K562 (cell line): ENCODE measurements around the gene LTA. TPM values are rescaled to one million over a fixed set of nuclear protein-coding genes. Genes with fewer than 3 reads are reported as not detected.

Source experiments
- BHLHE40 ChIP-seq: IDR thresholded peaks from 2 replicates; pipeline ENCODE4 v1.6.1; 2011; ENCODE audit warnings: low read length, improper control_type of control experiment
- C11orf30 ChIP-seq: fragments of 450-650 bp; IDR thresholded peaks from 2 replicates; pipeline ENCODE4 v1.6.1; 2016; ENCODE audit warnings: low read depth, mild to moderate bottlenecking
- CHD2 ChIP-seq: IDR thresholded peaks from 2 replicates; pipeline ENCODE4 v1.6.1; 2011; ENCODE audit warnings: low read depth, low read length
- FOXJ3 ChIP-seq: sonication (generic); formaldehyde crosslinking; IDR thresholded peaks from 2 replicates; pipeline ENCODE4 v1.4.0; 2020; ENCODE audit warnings: mild to moderate bottlenecking, missing genetic modification reagents
- FOXP1 ChIP-seq: sonication (generic); formaldehyde crosslinking; IDR thresholded peaks from 2 replicates; pipeline ENCODE4 v1.8.0; 2022; ENCODE audit warnings: mild to moderate bottlenecking, missing genetic modification reagents
- GTF2E2 ChIP-seq: fragments of 200-800 bp; sonication (Bioruptor generic); IDR thresholded peaks from 2 replicates; pipeline ENCODE4 v1.6.1; 2016; ENCODE audit warnings: missing genetic modification characterization, missing compliant biosample characterization
- HDAC1 ChIP-seq, 2 experiments: fragments of 450-650 bp; IDR thresholded peaks; 2 replicates each; pipeline ENCODE4 v1.6.1; 2016 to 2017; ENCODE audit warnings: inconsistent platforms in 1 of 2, mild to moderate bottlenecking in 1 of 2, moderate library complexity in 1 of 2
- HDAC6 ChIP-seq: IDR thresholded peaks from 2 replicates; pipeline ENCODE4 v1.6.1; 2012; ENCODE audit warnings: low read depth, mild to moderate bottlenecking, control low read depth, inconsistent platforms, low read length, moderate library complexity
- KAT7 ChIP-seq: sonication (generic); formaldehyde crosslinking; IDR thresholded peaks from 2 replicates; pipeline ENCODE4 v1.8.0; 2022; ENCODE audit warnings: missing genetic modification reagents, mild to moderate bottlenecking, borderline replicate concordance
- KDM1A ChIP-seq, 2 experiments: fragments of 450-650 bp; IDR thresholded peaks; 2 replicates each; pipeline ENCODE4 v1.6.1; 2016; ENCODE audit warnings: mild to moderate bottlenecking in 2 of 2
- NR2C1 ChIP-seq, 2 experiments: fragments of 450-650 bp; IDR thresholded peaks; 2 replicates each; pipeline ENCODE4 v1.6.1; 2017; ENCODE audit warnings: mild to moderate bottlenecking in 2 of 2, antibody characterized with exemption in 1 of 2, inconsistent platforms in 1 of 2, missing compliant biosample characterization in 1 of 2, missing genetic modification characterization in 1 of 2
- PHB ChIP-seq: fragments of 250-450 bp; sonication (Bioruptor Pico); IDR thresholded peaks from 2 replicates; pipeline ENCODE4 v1.5.0; 2021
- SMARCB1 ChIP-seq: IDR thresholded peaks from 2 replicates; pipeline ENCODE4 v1.6.1; 2011; ENCODE audit warnings: improper control_type of control experiment, low read depth; ENCODE audit not compliant: insufficient read length
- ZNF174 ChIP-seq: fragments of 250-450 bp; sonication (Bioruptor Pico); IDR thresholded peaks from 2 replicates; pipeline ENCODE4 v1.4.0; 2020; ENCODE audit warnings: mild to moderate bottlenecking
- polyA plus RNA-seq, 8 experiments: library from polyadenylated mRNA; depleted of rRNA in 4 of 8; stranded (reverse) in 5 of 8; unstranded in 3 of 8; fragments of >200 nt; fragmentation: Nextera tagmentation in 2 of 8; fragmentation: Illumina TruSeq in 1 of 8; extraction: Ambion mirVana in 2 of 8; extraction: Trizol in 1 of 8; gene quantifications; 2 replicates each; pipeline versions ENCODE4 v1.2.1 to v1.2.3, GENCODE V29; 2011 to 2014; ENCODE audit warnings: inconsistent platforms in 1 of 8, missing spikeins in 1 of 8
- total RNA-seq, 7 experiments: library from RNA; depleted of rRNA in 6 of 7; stranded (reverse); fragments of >200 nt in 6 of 7; fragmentation: Illumina TruSeq in 2 of 7; extraction: Trizol in 2 of 7; gene quantifications; 2 replicates each; pipeline versions ENCODE4 v1.2.1 to v1.2.3, GENCODE V29; 2011 to 2021; ENCODE audit warnings: low replicate concordance in 1 of 7
- TF ChIP-seq, protein P1 (sequence below): fragments of 450-650 bp; IDR thresholded peaks from 2 replicates; pipeline ENCODE4 v1.6.1; 2014; ENCODE audit warnings: low read depth, mild to moderate bottlenecking, moderate library complexity, borderline replicate concordance
- TF ChIP-seq, protein P2 (sequence below), 2 experiments: fragments of 450-650 bp in 1 of 2; sonication (generic) in 1 of 2; formaldehyde crosslinking in 1 of 2; IDR thresholded peaks; 2 replicates each; pipeline versions ENCODE4 v1.7.1 to v1.9.0; 2016 to 2022; ENCODE audit warnings: inconsistent platforms in 1 of 2, mild to moderate bottlenecking in 1 of 2, missing genetic modification reagents in 1 of 2
- TF ChIP-seq, protein P3 (sequence below): fragments of 250-450 bp; sonication (Bioruptor Pico); IDR thresholded peaks from 2 replicates; pipeline ENCODE4 v1.5.0; 2021

The LTA gene
- total and polyA plus RNA-seq, 9 of the 15 experiments (the other 6 are each of a cell fraction or from before 2014, with no cell fraction given) = 0.80 TPM; not detected in 8

DNA sequence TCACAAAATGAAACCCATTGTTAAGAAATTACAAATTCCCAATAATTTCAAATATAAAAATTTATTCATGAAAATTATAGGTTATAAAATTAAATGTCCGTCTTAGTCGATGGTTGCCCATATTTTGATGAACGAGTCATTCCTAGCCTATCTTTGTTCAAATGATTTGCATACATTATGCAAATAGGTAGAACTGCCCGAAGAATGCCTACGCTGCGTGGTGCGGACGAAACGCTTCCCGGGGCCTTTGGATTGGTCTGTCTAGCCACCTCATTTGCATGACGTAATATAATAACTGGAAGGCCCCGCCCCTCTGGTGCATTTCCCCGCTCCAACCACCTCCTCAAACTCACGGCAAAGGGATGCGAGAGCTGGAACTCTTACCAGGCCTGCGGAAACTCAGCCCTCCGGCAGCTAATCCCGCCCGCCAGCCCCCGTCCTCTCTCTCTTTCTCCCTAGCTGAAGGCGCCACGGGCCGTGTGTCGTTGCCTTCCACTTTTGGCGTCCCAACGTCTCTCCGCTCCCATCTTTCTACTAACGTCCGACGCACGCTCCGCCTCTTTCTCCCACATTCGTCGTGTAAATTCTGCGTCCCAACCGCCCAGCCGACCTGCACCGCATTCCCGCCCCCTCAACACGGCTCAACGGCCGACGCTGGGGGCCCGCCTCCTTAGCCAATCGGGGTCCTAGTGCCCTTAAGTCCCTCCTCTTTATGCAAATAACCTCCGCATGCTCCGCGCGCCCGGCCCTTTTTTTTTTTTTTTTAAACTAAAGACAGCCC lies 47.9 kb downstream of the LTA start (continued):
- TF ChIP-seq, protein P1, sequence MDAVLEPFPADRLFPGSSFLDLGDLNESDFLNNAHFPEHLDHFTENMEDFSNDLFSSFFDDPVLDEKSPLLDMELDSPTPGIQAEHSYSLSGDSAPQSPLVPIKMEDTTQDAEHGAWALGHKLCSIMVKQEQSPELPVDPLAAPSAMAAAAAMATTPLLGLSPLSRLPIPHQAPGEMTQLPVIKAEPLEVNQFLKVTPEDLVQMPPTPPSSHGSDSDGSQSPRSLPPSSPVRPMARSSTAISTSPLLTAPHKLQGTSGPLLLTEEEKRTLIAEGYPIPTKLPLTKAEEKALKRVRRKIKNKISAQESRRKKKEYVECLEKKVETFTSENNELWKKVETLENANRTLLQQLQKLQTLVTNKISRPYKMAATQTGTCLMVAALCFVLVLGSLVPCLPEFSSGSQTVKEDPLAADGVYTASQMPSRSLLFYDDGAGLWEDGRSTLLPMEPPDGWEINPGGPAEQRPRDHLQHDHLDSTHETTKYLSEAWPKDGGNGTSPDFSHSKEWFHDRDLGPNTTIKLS = peak; percentile 62; the same call in 1 of the 2 replicates
- TF ChIP-seq, protein P2, sequence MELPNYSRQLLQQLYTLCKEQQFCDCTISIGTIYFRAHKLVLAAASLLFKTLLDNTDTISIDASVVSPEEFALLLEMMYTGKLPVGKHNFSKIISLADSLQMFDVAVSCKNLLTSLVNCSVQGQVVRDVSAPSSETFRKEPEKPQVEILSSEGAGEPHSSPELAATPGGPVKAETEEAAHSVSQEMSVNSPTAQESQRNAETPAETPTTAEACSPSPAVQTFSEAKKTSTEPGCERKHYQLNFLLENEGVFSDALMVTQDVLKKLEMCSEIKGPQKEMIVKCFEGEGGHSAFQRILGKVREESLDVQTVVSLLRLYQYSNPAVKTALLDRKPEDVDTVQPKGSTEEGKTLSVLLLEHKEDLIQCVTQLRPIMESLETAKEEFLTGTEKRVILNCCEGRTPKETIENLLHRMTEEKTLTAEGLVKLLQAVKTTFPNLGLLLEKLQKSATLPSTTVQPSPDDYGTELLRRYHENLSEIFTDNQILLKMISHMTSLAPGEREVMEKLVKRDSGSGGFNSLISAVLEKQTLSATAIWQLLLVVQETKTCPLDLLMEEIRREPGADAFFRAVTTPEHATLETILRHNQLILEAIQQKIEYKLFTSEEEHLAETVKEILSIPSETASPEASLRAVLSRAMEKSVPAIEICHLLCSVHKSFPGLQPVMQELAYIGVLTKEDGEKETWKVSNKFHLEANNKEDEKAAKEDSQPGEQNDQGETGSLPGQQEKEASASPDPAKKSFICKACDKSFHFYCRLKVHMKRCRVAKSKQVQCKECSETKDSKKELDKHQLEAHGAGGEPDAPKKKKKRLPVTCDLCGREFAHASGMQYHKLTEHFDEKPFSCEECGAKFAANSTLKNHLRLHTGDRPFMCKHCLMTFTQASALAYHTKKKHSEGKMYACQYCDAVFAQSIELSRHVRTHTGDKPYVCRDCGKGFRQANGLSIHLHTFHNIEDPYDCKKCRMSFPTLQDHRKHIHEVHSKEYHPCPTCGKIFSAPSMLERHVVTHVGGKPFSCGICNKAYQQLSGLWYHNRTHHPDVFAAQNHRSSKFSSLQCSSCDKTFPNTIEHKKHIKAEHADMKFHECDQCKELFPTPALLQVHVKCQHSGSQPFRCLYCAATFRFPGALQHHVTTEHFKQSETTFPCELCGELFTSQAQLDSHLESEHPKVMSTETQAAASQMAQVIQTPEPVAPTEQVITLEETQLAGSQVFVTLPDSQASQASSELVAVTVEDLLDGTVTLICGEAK (IDR thresholded peaks at IDR 0.05) = no peak
- TF ChIP-seq, protein P2 (CRISPR knock-in tag; IDR thresholded peaks at IDR 0.05) = no peak
- no peak for TF ChIP-seq NR2C1 (IDR thresholded peaks at IDR 0.05)
- no peak for TF ChIP-seq NR2C1 (tag; IDR thresholded peaks at IDR 0.05)
- peak; percentile 61 for TF ChIP-seq CHD2
- TF ChIP-seq BHLHE40 = peak; percentile 37; the same call in 1 of the 2 replicates
- no peak for TF ChIP-seq HDAC6
- TF ChIP-seq, protein P3, sequence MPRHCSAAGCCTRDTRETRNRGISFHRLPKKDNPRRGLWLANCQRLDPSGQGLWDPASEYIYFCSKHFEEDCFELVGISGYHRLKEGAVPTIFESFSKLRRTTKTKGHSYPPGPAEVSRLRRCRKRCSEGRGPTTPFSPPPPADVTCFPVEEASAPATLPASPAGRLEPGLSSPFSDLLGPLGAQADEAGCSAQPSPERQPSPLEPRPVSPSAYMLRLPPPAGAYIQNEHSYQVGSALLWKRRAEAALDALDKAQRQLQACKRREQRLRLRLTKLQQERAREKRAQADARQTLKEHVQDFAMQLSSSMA (CRISPR knock-in tag) = no peak
- no peak for TF ChIP-seq ZNF174 (CRISPR knock-in tag)
- TF ChIP-seq KAT7 (CRISPR knock-in tag) = no peak
- peak; percentile 56; the same call in 1 of the 2 replicates for TF ChIP-seq GTF2E2 (tag)
- no peak for TF ChIP-seq SMARCB1
- peak in 1 of 2 experiments; percentile 93; a peak in 2 of 4 replicates for TF ChIP-seq HDAC1 (IDR thresholded peaks at IDR 0.05)
- peak; percentile 95 for TF ChIP-seq C11orf30
- no peak for TF ChIP-seq KDM1A (IDR thresholded peaks at IDR 0.05)
- TF ChIP-seq FOXP1 (CRISPR knock-in tag) = no peak
- TF ChIP-seq PHB (CRISPR knock-in tag) = peak; percentile 85; the same call in 1 of the 2 replicates
- TF ChIP-seq FOXJ3 = no peak
